HTR-8/SVneo (cell line): ENCODE results near the gene EXOSC10.
"Not testable (repeated sequence)": the region's sequence is repeated elsewhere in the genome, so short reads cannot be mapped to it uniquely, and the experiment has no call there.

ENCODE experiments used
- DNase-seq: peaks from one replicate; pipeline ENCODE4 v3.0.0; 2011; ENCODE audit warnings: low spot score, mixed read lengths; ENCODE audit not compliant: insufficient read length
- FAIRE-seq: peaks from 2 replicates; lab custom pipeline; 2011; peaks lifted over from hg19 to GRCh38; lab: Jason Lieb, UNC

EXOSC10 gene

DNA sequence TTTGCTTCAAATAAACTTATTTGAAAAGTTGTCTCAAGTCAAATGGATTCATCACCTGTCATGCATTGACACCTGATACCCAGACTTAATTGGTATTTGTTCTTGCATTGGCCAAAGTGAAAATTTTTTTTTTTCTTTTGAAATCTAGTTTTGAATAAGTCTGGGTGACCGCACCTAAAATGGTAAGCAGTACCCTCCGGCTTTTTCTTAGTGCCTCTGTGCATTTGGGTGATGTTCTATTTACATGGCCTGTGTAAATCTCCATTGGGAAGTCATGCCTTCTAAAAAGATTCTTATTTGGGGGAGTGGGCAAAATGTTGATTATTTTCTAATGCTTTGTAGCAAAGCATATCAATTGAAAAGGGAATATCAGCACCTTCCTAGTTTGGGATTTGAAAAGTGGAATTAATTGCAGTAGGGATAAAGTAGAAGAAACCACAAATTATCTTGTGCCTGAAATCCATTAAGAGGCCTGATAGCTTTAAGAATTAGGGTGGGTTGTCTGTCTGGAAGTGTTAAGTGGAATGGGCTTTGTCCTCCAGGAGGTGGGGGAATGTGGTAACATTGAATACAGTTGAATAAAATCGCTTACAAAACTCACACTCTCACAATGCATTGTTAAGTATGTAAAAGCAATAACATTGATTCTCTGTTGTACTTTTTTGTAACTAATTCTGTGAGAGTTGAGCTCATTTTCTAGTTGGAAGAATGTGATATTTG lies 75.4 kb downstream of the EXOSC10 start:
- DNase-seq (no peak), FAIRE-seq (no peak)

DNA sequence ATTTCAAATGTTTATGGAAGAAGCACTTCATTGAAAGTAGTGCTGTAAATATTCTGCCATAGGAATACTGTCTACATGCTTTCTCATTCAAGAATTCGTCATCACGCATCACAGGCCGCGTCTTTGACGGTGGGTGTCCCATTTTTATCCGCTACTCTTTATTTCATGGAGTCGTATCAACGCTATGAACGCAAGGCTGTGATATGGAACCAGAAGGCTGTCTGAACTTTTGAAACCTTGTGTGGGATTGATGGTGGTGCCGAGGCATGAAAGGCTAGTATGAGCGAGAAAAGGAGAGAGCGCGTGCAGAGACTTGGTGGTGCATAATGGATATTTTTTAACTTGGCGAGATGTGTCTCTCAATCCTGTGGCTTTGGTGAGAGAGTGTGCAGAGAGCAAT lies 76.5 kb downstream of the EXOSC10 start:
- no peak for FAIRE-seq
- no peak for DNase-seq

DNA sequence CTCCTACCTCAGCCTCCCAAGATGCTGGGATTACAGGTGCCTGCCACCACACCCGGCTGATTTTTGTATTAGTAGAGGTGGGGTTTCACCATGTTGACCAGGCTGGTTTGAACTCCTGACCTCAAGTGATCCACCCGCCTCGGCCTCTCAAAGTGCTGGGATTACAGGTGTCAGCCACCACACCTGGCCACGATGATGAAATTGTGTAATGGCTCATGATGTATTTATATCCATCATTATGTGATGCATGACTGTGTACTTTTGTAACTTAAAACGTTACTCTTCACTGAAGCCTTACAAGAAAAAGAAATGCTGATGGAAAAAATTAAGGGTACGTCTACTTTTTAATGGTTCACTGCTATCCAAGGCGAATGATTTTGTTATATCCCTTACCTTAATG lies 79.7 kb downstream of the EXOSC10 start:
- FAIRE-seq = no peak

DNA sequence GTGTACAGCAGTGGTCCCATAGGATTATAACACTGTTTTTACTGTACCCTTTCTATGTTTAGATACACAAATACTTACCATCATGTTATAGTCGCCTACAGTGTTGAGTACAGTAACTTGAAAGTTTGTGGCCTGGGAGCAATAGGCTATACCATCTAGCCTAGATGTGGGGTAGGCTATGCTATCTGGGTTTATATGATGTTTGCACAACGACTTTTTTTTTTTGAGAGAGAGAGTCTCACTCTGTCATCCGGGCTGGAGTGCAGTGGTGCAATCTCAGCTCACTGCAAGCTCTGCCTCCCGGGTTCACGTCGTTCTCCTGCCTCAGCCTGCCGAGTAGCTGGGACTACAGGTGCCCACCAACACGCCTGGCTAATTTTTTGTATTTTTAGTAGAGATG lies 80.3 kb downstream of the EXOSC10 start:
- not testable (repeated sequence) for FAIRE-seq, DNase-seq

More for the DNA sequence above, 79.7 kb downstream of the EXOSC10 start:
- no peak for DNase-seq
